ENCODE measurements around the gene CELSR1.

The CELSR1 gene

GRCh38 chr22:46339956-46340355, 197.5 kb downstream of the CELSR1 start:
- Histone ChIP-seq H3K4me2 (ENCODE audit: low read length) (no peak overlapping the region), H3F3A (ENCODE audit: control insufficient read depth, insufficient read depth) (no peaks in the 10 kb centered on the region), H4K20me1 (ENCODE audit: control insufficient read depth, insufficient read depth, low read depth, low read length) (peaks cover 5% of the 10 kb centered on the region; the same call in 1 of the 2 replicates), H3K9me2 (replicated peaks; ENCODE audit: control insufficient read depth, low read length) (no peaks in the 10 kb centered on the region), H3K4me3 (ENCODE audit: low read length) (no peak overlapping the region), H3K9me3 (ENCODE audit: control insufficient read depth, insufficient read depth, low read length) (no peaks in the 10 kb centered on the region), H3K27me3 (ENCODE audit: control insufficient read depth, low read length) (no peaks in the 10 kb centered on the region), H3K4me1 (ENCODE audit: control insufficient read depth, low read length) (peaks cover 10% of the 10 kb centered on the region), H3K36me3 (ENCODE audit: control insufficient read depth, low read length) (peaks cover 81% of the 10 kb centered on the region), H3K27ac (ENCODE audit: low read depth, low read length) (no peak overlapping the region), H3K79me2 (ENCODE audit: control insufficient read depth, low read length) (peaks cover 48% of the 10 kb centered on the region)
- TF ChIP-seq CTCF (IDR thresholded peaks at IDR 0.05; ENCODE audit: low read depth, low read length, poor library complexity, severe bottlenecking) (no peak), EZH2phosphoT487 (IDR thresholded peaks at IDR 0.05; ENCODE audit: borderline replicate concordance, low read length) (no peak)

- Histone ChIP-seq H3K27me3 (ENCODE audit: control insufficient read depth, low read length) (no peaks in the 10 kb centered on the region), H3K9me3 (ENCODE audit: control insufficient read depth, insufficient read depth, low read length) (no peaks in the 10 kb centered on the region), H3F3A (ENCODE audit: control insufficient read depth, insufficient read depth) (peaks cover 10% of the 10 kb centered on the region), H3K79me2 (ENCODE audit: control insufficient read depth, low read length) (peaks cover 45% of the 10 kb centered on the region), H3K4me1 (ENCODE audit: control insufficient read depth, low read length) (peaks cover 14% of the 10 kb centered on the region), H3K4me2 (ENCODE audit: low read length) (no peak overlapping the region), H3K4me3 (ENCODE audit: low read length) (no peak overlapping the region), H3K27ac (ENCODE audit: low read depth, low read length) (no peak overlapping the region), H3K9me2 (replicated peaks; ENCODE audit: control insufficient read depth, low read length) (no peaks in the 10 kb centered on the region), H3K36me3 (ENCODE audit: control insufficient read depth, low read length) (peaks cover 70% of the 10 kb centered on the region), H4K20me1 (ENCODE audit: control insufficient read depth, insufficient read depth, low read depth, low read length) (peaks cover 5% of the 10 kb centered on the region; the same call in 1 of the 2 replicates)
- no peak for TF ChIP-seq EZH2phosphoT487 (IDR thresholded peaks at IDR 0.05; ENCODE audit: borderline replicate concordance, low read length)
- no peak for TF ChIP-seq CTCF (IDR thresholded peaks at IDR 0.05; ENCODE audit: low read depth, low read length, poor library complexity, severe bottlenecking)
Measured at GRCh38 chr22:46338636-46339035, 198.8 kb downstream of the CELSR1 start.

- Histone ChIP-seq H3K27me3 (ENCODE audit: control insufficient read depth, low read length) (no peaks in the 10 kb centered on the region), H4K20me1 (ENCODE audit: control insufficient read depth, insufficient read depth, low read depth, low read length) (peaks cover 5% of the 10 kb centered on the region; the same call in 1 of the 2 replicates), H3K36me3 (ENCODE audit: control insufficient read depth, low read length) (peaks cover 70% of the 10 kb centered on the region), H3K9me2 (replicated peaks; ENCODE audit: control insufficient read depth, low read length) (no peaks in the 10 kb centered on the region), H3K4me1 (ENCODE audit: control insufficient read depth, low read length) (peaks cover 14% of the 10 kb centered on the region), H3K27ac (ENCODE audit: low read depth, low read length) (no peak overlapping the region), H3K9me3 (ENCODE audit: control insufficient read depth, insufficient read depth, low read length) (no peaks in the 10 kb centered on the region), H3K4me3 (ENCODE audit: low read length) (no peak overlapping the region), H3F3A (ENCODE audit: control insufficient read depth, insufficient read depth) (peaks cover 17% of the 10 kb centered on the region), H3K79me2 (ENCODE audit: control insufficient read depth, low read length) (peaks cover 45% of the 10 kb centered on the region), H3K4me2 (ENCODE audit: low read length) (peak overlapping the region; percentile 84; the same call in 1 of the 2 replicates)
- TF ChIP-seq CTCF (IDR thresholded peaks at IDR 0.05; ENCODE audit: low read depth, low read length, poor library complexity, severe bottlenecking), result no peak
- TF ChIP-seq EZH2phosphoT487 (IDR thresholded peaks at IDR 0.05; ENCODE audit: borderline replicate concordance, low read length), result no peak
Measured at GRCh38 chr22:46337870-46338269, 199.6 kb downstream of the CELSR1 start.

Measured in DOHH2 (cell line).